ENCODE measurements around the gene UNC13A. TPM values are rescaled to one million over a fixed set of nuclear protein-coding genes. Genes with fewer than 3 reads are reported as not detected.
A peak's percentile ranks its signal among the peaks of the same experiment; 100 is the strongest.

UNC13A gene
- polyA plus RNA-seq, 1 donor from 2014 or later = 7.8 TPM

DNA sequence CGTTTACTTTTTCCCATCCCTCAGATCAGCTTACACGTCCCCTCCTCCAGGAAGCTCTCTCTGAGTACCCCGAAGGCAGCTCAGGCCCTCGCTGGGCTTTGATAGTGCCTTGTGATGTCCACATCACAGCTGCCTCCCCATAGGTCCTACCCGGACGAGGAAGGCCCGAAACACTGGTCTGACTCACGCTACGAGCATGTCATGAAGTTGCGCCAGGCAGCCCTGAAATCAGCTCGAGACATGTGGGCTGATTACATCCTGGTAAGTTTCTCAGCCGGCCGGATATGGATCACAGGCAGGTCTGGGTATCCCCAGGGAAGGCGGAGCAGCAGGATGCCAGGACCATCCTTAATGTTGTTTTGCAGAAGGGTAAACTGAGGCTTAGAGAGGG lies 128.0 kb downstream of the UNC13A start:
- H3K9me3 ChIP-seq (ENCODE audit: low read length) = no peaks in the 10 kb centered on the region
- H4K20me1 ChIP-seq (ENCODE audit: insufficient read depth) = no peaks in the 10 kb centered on the region
- no peak overlapping the region for H3K9ac ChIP-seq (ENCODE audit: low read length)
- H3K79me2 ChIP-seq (replicated peaks; ENCODE audit: insufficient read depth, low read length) = no peaks in the 10 kb centered on the region
- no peak overlapping the region for H3K4me2 ChIP-seq (ENCODE audit: low read length)
- no peak overlapping the region for H3K27ac ChIP-seq (ENCODE audit: low read length)
- TF ChIP-seq EP300 (conservative IDR thresholded peaks at IDR 0.05; ENCODE audit: poor library complexity, severe bottlenecking) = no peak
- no peak for TF ChIP-seq POLR2AphosphoS5 (IDR thresholded peaks at IDR 0.05)
- no peaks in the 10 kb centered on the region for H3F3A ChIP-seq (ENCODE audit: insufficient read depth, low read length, poor library complexity, severe bottlenecking)
- no peak overlapping the region for H2AFZ ChIP-seq (ENCODE audit: low read depth, low read length)
- H3K27me3 ChIP-seq (ENCODE audit: insufficient read depth, low read depth, low read length) = no peaks in the 10 kb centered on the region
- H3K36me3 ChIP-seq (ENCODE audit: insufficient read depth, low read length) = no peaks in the 10 kb centered on the region
- H3K9me2 ChIP-seq (ENCODE audit: insufficient read depth, low read length) = no peaks in the 10 kb centered on the region
- no peak overlapping the region for H3K4me3 ChIP-seq (ENCODE audit: low read length)

DNA sequence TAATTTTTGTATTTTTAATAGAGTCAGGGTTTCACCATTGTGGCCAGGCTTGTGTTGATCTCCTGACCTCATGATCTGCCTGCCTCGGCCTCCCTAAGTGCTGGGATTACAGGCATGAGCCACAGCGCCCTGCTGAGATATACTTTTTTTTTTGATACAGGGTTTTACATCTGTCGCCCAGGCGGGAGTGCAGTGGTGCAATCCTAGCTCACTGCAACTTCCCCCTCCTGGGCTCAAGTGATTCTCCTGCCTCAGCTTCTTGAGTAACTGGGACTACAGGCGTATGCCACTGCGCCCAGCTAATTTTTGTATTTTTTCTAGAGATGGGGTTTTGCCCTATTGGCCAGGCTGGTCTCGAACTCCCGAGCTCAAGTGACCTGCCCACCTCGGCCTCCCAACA lies 130.7 kb downstream of the UNC13A start:
- Histone ChIP-seq H3K4me3 (ENCODE audit: low read length) (no peak overlapping the region), H3K9me3 (ENCODE audit: low read length) (no peaks in the 10 kb centered on the region), H3K27me3 (ENCODE audit: insufficient read depth, low read depth, low read length) (no peaks in the 10 kb centered on the region), H2AFZ (ENCODE audit: low read depth, low read length) (no peak overlapping the region), H3K79me2 (replicated peaks; ENCODE audit: insufficient read depth, low read length) (no peaks in the 10 kb centered on the region), H3K36me3 (ENCODE audit: insufficient read depth, low read length) (no peaks in the 10 kb centered on the region), H3K9me2 (ENCODE audit: insufficient read depth, low read length) (no peaks in the 10 kb centered on the region), H3K4me2 (ENCODE audit: low read length) (no peak overlapping the region), H3K27ac (ENCODE audit: low read length) (no peak overlapping the region), H3F3A (ENCODE audit: insufficient read depth, low read length, poor library complexity, severe bottlenecking) (no peaks in the 10 kb centered on the region), H3K9ac (ENCODE audit: low read length) (no peak overlapping the region), H4K20me1 (ENCODE audit: insufficient read depth) (no peaks in the 10 kb centered on the region)
- no peak for TF ChIP-seq EZH2 (IDR thresholded peaks at IDR 0.05; ENCODE audit: borderline replicate concordance, insufficient read depth, low read length, poor library complexity, severe bottlenecking)
- TF ChIP-seq SMC3 (conservative IDR thresholded peaks at IDR 0.05; ENCODE audit: poor library complexity) = no peak
- TF ChIP-seq TAF1 (IDR thresholded peaks at IDR 0.05; ENCODE audit: low read depth) = no peak
- no peak for TF ChIP-seq MXI1 (conservative IDR thresholded peaks at IDR 0.05; ENCODE audit: poor library complexity, severe bottlenecking)
- TF ChIP-seq, protein P1, sequence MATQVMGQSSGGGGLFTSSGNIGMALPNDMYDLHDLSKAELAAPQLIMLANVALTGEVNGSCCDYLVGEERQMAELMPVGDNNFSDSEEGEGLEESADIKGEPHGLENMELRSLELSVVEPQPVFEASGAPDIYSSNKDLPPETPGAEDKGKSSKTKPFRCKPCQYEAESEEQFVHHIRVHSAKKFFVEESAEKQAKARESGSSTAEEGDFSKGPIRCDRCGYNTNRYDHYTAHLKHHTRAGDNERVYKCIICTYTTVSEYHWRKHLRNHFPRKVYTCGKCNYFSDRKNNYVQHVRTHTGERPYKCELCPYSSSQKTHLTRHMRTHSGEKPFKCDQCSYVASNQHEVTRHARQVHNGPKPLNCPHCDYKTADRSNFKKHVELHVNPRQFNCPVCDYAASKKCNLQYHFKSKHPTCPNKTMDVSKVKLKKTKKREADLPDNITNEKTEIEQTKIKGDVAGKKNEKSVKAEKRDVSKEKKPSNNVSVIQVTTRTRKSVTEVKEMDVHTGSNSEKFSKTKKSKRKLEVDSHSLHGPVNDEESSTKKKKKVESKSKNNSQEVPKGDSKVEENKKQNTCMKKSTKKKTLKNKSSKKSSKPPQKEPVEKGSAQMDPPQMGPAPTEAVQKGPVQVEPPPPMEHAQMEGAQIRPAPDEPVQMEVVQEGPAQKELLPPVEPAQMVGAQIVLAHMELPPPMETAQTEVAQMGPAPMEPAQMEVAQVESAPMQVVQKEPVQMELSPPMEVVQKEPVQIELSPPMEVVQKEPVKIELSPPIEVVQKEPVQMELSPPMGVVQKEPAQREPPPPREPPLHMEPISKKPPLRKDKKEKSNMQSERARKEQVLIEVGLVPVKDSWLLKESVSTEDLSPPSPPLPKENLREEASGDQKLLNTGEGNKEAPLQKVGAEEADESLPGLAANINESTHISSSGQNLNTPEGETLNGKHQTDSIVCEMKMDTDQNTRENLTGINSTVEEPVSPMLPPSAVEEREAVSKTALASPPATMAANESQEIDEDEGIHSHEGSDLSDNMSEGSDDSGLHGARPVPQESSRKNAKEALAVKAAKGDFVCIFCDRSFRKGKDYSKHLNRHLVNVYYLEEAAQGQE (IDR thresholded peaks at IDR 0.05; ENCODE audit: borderline replicate concordance) = no peak
- TF ChIP-seq POLR2AphosphoS5 (IDR thresholded peaks at IDR 0.05) = no peak
- TF ChIP-seq, protein P2, sequence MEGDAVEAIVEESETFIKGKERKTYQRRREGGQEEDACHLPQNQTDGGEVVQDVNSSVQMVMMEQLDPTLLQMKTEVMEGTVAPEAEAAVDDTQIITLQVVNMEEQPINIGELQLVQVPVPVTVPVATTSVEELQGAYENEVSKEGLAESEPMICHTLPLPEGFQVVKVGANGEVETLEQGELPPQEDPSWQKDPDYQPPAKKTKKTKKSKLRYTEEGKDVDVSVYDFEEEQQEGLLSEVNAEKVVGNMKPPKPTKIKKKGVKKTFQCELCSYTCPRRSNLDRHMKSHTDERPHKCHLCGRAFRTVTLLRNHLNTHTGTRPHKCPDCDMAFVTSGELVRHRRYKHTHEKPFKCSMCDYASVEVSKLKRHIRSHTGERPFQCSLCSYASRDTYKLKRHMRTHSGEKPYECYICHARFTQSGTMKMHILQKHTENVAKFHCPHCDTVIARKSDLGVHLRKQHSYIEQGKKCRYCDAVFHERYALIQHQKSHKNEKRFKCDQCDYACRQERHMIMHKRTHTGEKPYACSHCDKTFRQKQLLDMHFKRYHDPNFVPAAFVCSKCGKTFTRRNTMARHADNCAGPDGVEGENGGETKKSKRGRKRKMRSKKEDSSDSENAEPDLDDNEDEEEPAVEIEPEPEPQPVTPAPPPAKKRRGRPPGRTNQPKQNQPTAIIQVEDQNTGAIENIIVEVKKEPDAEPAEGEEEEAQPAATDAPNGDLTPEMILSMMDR (IDR thresholded peaks at IDR 0.05; ENCODE audit: poor library complexity, severe bottlenecking) = no peak
- no peak for TF ChIP-seq EP300 (conservative IDR thresholded peaks at IDR 0.05; ENCODE audit: poor library complexity, severe bottlenecking)
- no peak for TF ChIP-seq RAD21 (conservative IDR thresholded peaks at IDR 0.05)

DNA sequence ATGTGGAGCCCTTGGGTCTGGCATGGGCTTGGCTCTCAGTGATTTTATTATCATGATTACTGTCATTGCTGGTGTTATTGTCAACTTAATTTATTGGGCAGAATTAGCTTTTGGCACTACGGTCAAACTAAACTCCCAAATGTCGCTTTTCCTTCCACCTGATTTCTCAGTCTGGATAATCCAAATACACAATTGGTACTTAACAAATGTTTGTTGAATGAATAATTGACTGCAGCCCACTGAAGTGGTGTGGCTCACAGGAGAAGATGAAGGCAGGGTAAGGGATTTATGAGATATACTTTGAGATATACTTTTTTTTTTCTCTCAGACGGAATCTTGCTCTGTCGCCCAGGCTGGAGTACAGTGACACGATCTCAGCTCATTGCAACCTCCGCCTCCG lies 131.2 kb downstream of the UNC13A start:
- no peaks in the 10 kb centered on the region for H3K36me3 ChIP-seq (ENCODE audit: insufficient read depth, low read length)
- H3K9me3 ChIP-seq (ENCODE audit: low read length) = no peaks in the 10 kb centered on the region
- peak overlapping the region; percentile 99 for H3K4me3 ChIP-seq (ENCODE audit: low read length)
- H3K79me2 ChIP-seq (replicated peaks; ENCODE audit: insufficient read depth, low read length) = no peaks in the 10 kb centered on the region
- H3K27ac ChIP-seq (ENCODE audit: low read length) = no peak overlapping the region
- H3K9ac ChIP-seq (ENCODE audit: low read length) = no peak overlapping the region
- H3F3A ChIP-seq (ENCODE audit: insufficient read depth, low read length, poor library complexity, severe bottlenecking) = no peaks in the 10 kb centered on the region
- no peaks in the 10 kb centered on the region for H3K9me2 ChIP-seq (ENCODE audit: insufficient read depth, low read length)
- no peak overlapping the region for H3K4me2 ChIP-seq (ENCODE audit: low read length)
- H3K27me3 ChIP-seq (ENCODE audit: insufficient read depth, low read depth, low read length) = no peaks in the 10 kb centered on the region
- no peaks in the 10 kb centered on the region for H4K20me1 ChIP-seq (ENCODE audit: insufficient read depth)
- no peak for TF ChIP-seq MXI1 (conservative IDR thresholded peaks at IDR 0.05; ENCODE audit: poor library complexity, severe bottlenecking)
- TF ChIP-seq, protein P1 (IDR thresholded peaks at IDR 0.05; ENCODE audit: borderline replicate concordance) = no peak
- TF ChIP-seq EP300 (conservative IDR thresholded peaks at IDR 0.05; ENCODE audit: poor library complexity, severe bottlenecking) = no peak
- no peak for TF ChIP-seq RAD21 (conservative IDR thresholded peaks at IDR 0.05)
- TF ChIP-seq SMC3 (conservative IDR thresholded peaks at IDR 0.05; ENCODE audit: poor library complexity) = no peak
- TF ChIP-seq TAF1 (IDR thresholded peaks at IDR 0.05; ENCODE audit: low read depth) = no peak
- TF ChIP-seq POLR2AphosphoS5 (IDR thresholded peaks at IDR 0.05) = no peak
- TF ChIP-seq EZH2 (IDR thresholded peaks at IDR 0.05; ENCODE audit: borderline replicate concordance, insufficient read depth, low read length, poor library complexity, severe bottlenecking) = no peak
- TF ChIP-seq, protein P2 (IDR thresholded peaks at IDR 0.05; ENCODE audit: poor library complexity, severe bottlenecking) = no peak
- H2AFZ ChIP-seq (ENCODE audit: low read depth, low read length) = no peak overlapping the region

Measured in neural cell (in vitro differentiated cells).